Measurements from ENCODE around the gene FNTB.
A peak's percentile ranks its signal among the peaks of the same experiment; 100 is the strongest.

The FNTB gene

DNA sequence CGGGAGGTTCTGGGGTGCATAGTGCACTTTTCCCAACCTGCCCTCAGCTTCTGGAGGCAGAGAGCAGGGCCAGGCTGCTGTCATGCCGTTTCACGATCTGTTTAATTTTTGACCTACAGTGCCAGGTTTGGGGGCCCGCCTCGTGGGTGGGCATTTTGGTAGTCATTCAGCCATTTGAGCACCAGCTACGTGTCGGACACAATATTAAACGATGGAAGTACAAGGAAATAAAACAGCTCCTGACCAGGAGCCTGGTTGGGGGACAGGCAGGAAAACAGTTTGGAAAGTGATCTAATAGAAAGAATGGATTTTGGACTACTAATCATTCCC lies 708 bp downstream of the FNTB start:
- H3K4me2 ChIP-seq (ENCODE audit: insufficient read depth, low read length), result peak overlapping the region; percentile 90
- peaks cover 48% of the 10 kb centered on the region for H3K4me1 ChIP-seq (ENCODE audit: insufficient read depth, low read length)
- peak overlapping the region; percentile 67 to 91 for H3K4me3 ChIP-seq (ENCODE audit: low read depth in 1 of 2, low read length in 2 of 2)
- no peaks in the 10 kb centered on the region for H3K27me3 ChIP-seq (ENCODE audit: insufficient read depth, low read length, poor library complexity)
- ATAC-seq (ENCODE audit: insufficient read depth, low read depth) (no peak), DNase-seq (no peak)
- peak overlapping the region; percentile 97 for H2AFZ ChIP-seq (ENCODE audit: low read depth, low read length)
- H3K79me2 ChIP-seq (ENCODE audit: insufficient read depth, low read length), result peaks cover 25% of the 10 kb centered on the region
- H3K36me3 ChIP-seq (ENCODE audit: insufficient read depth, low read length), result no peaks in the 10 kb centered on the region; the same call in 1 of the 2 replicates
- peak overlapping the region; percentile 92 for H3K27ac ChIP-seq (ENCODE audit: low read length)
- no peaks in the 10 kb centered on the region for H3K9me3 ChIP-seq (ENCODE audit: insufficient read depth, low read length, severe bottlenecking)
- TF ChIP-seq EZH2 (IDR thresholded peaks at IDR 0.05; ENCODE audit: borderline replicate concordance, low read depth, low read length, severe bottlenecking), result no peak
- TF ChIP-seq, protein P1, sequence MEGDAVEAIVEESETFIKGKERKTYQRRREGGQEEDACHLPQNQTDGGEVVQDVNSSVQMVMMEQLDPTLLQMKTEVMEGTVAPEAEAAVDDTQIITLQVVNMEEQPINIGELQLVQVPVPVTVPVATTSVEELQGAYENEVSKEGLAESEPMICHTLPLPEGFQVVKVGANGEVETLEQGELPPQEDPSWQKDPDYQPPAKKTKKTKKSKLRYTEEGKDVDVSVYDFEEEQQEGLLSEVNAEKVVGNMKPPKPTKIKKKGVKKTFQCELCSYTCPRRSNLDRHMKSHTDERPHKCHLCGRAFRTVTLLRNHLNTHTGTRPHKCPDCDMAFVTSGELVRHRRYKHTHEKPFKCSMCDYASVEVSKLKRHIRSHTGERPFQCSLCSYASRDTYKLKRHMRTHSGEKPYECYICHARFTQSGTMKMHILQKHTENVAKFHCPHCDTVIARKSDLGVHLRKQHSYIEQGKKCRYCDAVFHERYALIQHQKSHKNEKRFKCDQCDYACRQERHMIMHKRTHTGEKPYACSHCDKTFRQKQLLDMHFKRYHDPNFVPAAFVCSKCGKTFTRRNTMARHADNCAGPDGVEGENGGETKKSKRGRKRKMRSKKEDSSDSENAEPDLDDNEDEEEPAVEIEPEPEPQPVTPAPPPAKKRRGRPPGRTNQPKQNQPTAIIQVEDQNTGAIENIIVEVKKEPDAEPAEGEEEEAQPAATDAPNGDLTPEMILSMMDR (IDR thresholded peaks at IDR 0.05; ENCODE audit: borderline replicate concordance, extremely low read depth, low read length, poor library complexity, severe bottlenecking), result no peak
- peak overlapping the region; percentile 71 for H3K9ac ChIP-seq (ENCODE audit: low read depth, low read length)
- H4K20me1 ChIP-seq (ENCODE audit: insufficient read depth, low read length), result no peaks in the 10 kb centered on the region

DNA sequence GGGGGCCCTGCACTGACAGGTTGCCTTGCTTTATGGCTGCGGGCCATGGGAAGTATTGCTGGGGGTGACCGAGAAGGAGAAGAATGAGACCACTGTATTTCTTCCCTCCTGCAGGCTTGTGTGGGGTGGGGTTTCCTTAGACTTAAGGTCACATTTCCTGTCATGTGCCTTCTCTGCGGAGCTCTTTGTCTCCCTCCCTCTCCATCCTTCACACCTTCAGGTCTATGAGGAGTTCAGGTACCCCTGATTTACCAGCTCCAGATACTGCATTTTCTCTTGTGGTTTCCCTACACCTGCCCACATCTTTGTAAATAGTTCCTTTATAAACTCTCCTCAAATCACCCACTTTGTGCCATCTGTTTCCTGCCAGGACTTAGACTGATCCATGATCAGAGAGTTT lies 3.6 kb downstream of the FNTB start:
- H3K27ac ChIP-seq (ENCODE audit: low read length), result 0 out of 2 replicates have a peak overlapping the region, but pooled peaks have one; percentile 2
- DNase-seq (no peak), ATAC-seq (ENCODE audit: insufficient read depth, low read depth) (no peak)
- no peaks in the 10 kb centered on the region for H3K9me3 ChIP-seq (ENCODE audit: insufficient read depth, low read length, severe bottlenecking)
- no peak overlapping the region for H2AFZ ChIP-seq (ENCODE audit: low read depth, low read length)
- H3K4me1 ChIP-seq (ENCODE audit: insufficient read depth, low read length), result peaks cover 44% of the 10 kb centered on the region
- no peaks in the 10 kb centered on the region; the same call in 1 of the 2 replicates for H3K36me3 ChIP-seq (ENCODE audit: insufficient read depth, low read length)
- no peaks in the 10 kb centered on the region for H4K20me1 ChIP-seq (ENCODE audit: insufficient read depth, low read length)
- peaks cover 25% of the 10 kb centered on the region for H3K79me2 ChIP-seq (ENCODE audit: insufficient read depth, low read length)
- H3K4me2 ChIP-seq (ENCODE audit: insufficient read depth, low read length), result peak overlapping the region; percentile 27; the same call in 1 of the 2 replicates
- no peak overlapping the region for H3K4me3 ChIP-seq (ENCODE audit: low read depth in 1 of 2, low read length in 2 of 2)
- no peak overlapping the region for H3K9ac ChIP-seq (ENCODE audit: low read depth, low read length)
- H3K27me3 ChIP-seq (ENCODE audit: insufficient read depth, low read length, poor library complexity), result no peaks in the 10 kb centered on the region
- no peak for TF ChIP-seq EZH2 (IDR thresholded peaks at IDR 0.05; ENCODE audit: borderline replicate concordance, low read depth, low read length, severe bottlenecking)
- TF ChIP-seq, protein P1 (IDR thresholded peaks at IDR 0.05; ENCODE audit: borderline replicate concordance, extremely low read depth, low read length, poor library complexity, severe bottlenecking), result no peak

DNA sequence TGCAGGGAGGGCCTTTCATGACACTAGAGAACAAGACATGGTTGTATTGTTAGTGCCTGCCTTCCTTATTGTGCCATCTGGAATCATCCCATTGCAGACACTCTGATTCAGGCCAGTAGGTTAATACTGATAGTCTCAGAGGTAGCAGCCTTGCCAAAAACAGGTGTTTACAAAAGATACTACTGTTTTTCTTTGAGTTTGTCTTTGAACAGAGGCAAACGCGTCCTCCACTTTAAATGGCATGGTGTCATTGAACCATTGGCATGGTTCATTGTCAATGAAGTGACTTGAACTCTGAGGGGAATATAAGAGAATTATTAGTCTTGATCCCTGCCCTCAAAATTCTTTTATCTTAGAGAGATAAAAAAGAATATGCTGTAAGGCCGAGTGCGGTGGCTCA lies 4.2 kb downstream of the FNTB start:
- Histone ChIP-seq H3K27ac (ENCODE audit: low read length) (no peak overlapping the region), H3K36me3 (ENCODE audit: insufficient read depth, low read length) (no peaks in the 10 kb centered on the region; the same call in 1 of the 2 replicates), H3K9ac (ENCODE audit: low read depth, low read length) (no peak overlapping the region), H2AFZ (ENCODE audit: low read depth, low read length) (no peak overlapping the region), H3K27me3 (ENCODE audit: insufficient read depth, low read length, poor library complexity) (no peaks in the 10 kb centered on the region), H3K79me2 (ENCODE audit: insufficient read depth, low read length) (peaks cover 25% of the 10 kb centered on the region), H3K9me3 (ENCODE audit: insufficient read depth, low read length, severe bottlenecking) (no peaks in the 10 kb centered on the region), H3K4me2 (ENCODE audit: insufficient read depth, low read length) (no peak overlapping the region), H3K4me1 (ENCODE audit: insufficient read depth, low read length) (peaks cover 40% of the 10 kb centered on the region), H4K20me1 (ENCODE audit: insufficient read depth, low read length) (no peaks in the 10 kb centered on the region), H3K4me3 (ENCODE audit: low read depth in 1 of 2, low read length in 2 of 2) (no peak overlapping the region)
- TF ChIP-seq EZH2 (IDR thresholded peaks at IDR 0.05; ENCODE audit: borderline replicate concordance, low read depth, low read length, severe bottlenecking), result no peak
- TF ChIP-seq, protein P1 (IDR thresholded peaks at IDR 0.05; ENCODE audit: borderline replicate concordance, extremely low read depth, low read length, poor library complexity, severe bottlenecking), result no peak
- DNase-seq, result no peak
- ATAC-seq (ENCODE audit: insufficient read depth, low read depth), result no peak

All from DND-41 (cell line).